Measurements from ENCODE around the gene FRY. TPM values are rescaled to one million over a fixed set of nuclear protein-coding genes. Genes with fewer than 3 reads are reported as not detected.

The FRY gene
- total and polyA plus RNA-seq, 2 of the 13 experiments (the other 11 are each of a cell fraction or from before 2014, with no cell fraction given) = 8.2 to 13.1 TPM

DNA sequence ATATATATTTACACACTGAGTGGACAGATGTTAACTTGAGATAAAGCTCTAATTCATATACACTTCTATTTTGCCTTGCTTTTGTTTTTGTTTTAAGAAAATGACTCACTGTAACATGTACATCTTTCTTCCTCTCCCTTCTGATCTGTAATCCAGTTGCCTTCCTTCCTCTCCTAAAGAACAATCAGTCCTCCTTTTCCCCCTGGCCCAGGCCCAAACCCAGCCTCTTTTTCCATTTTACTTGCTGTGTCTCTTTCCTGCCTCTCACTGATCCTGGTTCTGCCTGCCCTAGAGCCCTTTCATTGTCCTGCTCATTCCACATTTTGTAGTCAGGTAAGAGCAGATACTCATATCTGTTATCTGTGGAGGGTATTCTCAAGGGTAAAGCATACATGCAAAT, 232.8 kb downstream of the FRY start (continued):
- TF ChIP-seq, protein P1, sequence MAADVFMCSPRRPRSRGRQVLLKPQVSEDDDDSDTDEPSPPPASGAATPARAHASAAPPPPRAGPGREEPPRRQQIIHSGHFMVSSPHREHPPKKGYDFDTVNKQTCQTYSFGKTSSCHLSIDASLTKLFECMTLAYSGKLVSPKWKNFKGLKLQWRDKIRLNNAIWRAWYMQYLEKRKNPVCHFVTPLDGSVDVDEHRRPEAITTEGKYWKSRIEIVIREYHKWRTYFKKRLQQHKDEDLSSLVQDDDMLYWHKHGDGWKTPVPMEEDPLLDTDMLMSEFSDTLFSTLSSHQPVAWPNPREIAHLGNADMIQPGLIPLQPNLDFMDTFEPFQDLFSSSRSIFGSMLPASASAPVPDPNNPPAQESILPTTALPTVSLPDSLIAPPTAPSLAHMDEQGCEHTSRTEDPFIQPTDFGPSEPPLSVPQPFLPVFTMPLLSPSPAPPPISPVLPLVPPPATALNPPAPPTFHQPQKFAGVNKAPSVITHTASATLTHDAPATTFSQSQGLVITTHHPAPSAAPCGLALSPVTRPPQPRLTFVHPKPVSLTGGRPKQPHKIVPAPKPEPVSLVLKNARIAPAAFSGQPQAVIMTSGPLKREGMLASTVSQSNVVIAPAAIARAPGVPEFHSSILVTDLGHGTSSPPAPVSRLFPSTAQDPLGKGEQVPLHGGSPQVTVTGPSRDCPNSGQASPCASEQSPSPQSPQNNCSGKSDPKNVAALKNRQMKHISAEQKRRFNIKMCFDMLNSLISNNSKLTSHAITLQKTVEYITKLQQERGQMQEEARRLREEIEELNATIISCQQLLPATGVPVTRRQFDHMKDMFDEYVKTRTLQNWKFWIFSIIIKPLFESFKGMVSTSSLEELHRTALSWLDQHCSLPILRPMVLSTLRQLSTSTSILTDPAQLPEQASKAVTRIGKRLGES (CRISPR knock-in tag; IDR thresholded peaks at IDR 0.05; ENCODE audit: borderline replicate concordance) = no peak
- TF ChIP-seq RBM22 (optimal IDR thresholded peaks at IDR 0.05; ENCODE audit: low read length) = no peak
- no peak for TF ChIP-seq SUZ12 (IDR thresholded peaks at IDR 0.05; ENCODE audit: low read depth, low read length)
- TF ChIP-seq, protein P2, sequence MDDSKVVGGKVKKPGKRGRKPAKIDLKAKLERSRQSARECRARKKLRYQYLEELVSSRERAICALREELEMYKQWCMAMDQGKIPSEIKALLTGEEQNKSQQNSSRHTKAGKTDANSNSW (CRISPR knock-in tag; IDR thresholded peaks at IDR 0.05; ENCODE audit: borderline replicate concordance) = no peak
- TF ChIP-seq ZNF33A (CRISPR knock-in tag; IDR thresholded peaks at IDR 0.05; ENCODE audit: borderline replicate concordance) = no peak
- TF ChIP-seq, protein P3, sequence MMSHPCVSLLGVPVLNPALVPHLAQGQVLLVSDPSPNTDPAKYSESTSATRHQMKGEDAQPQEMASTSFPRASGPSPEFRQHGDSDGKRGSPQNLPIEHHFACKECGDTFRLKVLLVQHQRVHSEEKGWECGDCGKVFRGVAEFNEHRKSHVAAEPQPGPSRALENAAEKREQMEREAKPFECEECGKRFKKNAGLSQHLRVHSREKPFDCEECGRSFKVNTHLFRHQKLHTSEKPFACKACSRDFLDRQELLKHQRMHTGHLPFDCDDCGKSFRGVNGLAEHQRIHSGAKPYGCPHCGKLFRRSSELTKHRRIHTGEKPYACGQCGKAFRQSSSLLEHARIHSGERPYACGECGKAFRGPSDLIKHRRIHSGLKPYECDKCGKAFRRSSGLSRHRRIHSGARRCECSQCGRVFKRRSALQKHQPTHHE (CRISPR knock-in tag; IDR thresholded peaks at IDR 0.05; ENCODE audit: borderline replicate concordance) = no peak
- no peak for TF ChIP-seq ATF2 (CRISPR knock-in tag; IDR thresholded peaks at IDR 0.05)
- no peak for TF ChIP-seq KDM3A (CRISPR knock-in tag; IDR thresholded peaks at IDR 0.05; ENCODE audit: low read depth)
- no peak for TF ChIP-seq HOXD1 (CRISPR knock-in tag; IDR thresholded peaks at IDR 0.05)
- no peak for TF ChIP-seq ISL2 (CRISPR knock-in tag; IDR thresholded peaks at IDR 0.05)

Data from HepG2 (cell line).